Measurements from ENCODE around the gene EGLN1.

DNA sequence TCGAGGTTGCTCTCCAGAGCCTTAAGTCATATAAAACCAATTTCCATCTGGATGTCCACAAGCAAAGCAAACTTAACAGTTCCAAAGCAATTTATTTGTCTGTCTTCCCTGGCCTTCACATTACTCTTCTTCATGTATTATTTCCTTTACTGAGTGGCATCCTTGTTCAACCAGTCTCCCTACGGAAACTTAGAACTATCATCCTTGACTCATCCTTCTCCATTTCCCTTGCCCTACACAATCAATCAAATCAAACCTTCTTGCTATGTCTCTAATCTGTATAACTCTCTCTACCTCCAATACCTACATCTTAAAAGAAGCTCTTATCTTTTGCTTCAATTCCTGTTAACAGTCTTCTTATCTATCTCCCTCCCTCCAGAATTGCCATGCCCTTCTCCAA, 25.4 kb downstream of the EGLN1 start:
- no peak for TF ChIP-seq POLR2A (IDR thresholded peaks at IDR 0.05)
- TF ChIP-seq EP300 (IDR thresholded peaks at IDR 0.05), result no peak

All from tibial nerve (tissue), 3 donors.